Suprapubic skin (tissue), 4 donors: ENCODE measurements around the gene LRCOL1. TPM values are rescaled to one million over a fixed set of nuclear protein-coding genes. Genes with fewer than 3 reads are reported as not detected.

Experiments
- DNase-seq, 2 donors: peaks; one replicate each; pipeline ENCODE4 v3.0.0-alpha.2; 2019; ENCODE audit warnings: low spot score in 2 of 2
- H3K27ac ChIP-seq: fragments of 200-600 bp; sonication (generic); one replicate; pipeline ENCODE4 v1.5.1; 2019
- H3K27me3 ChIP-seq: fragments of 200-600 bp; sonication (generic); one replicate; pipeline ENCODE4 v1.5.1; 2019
- H3K36me3 ChIP-seq: fragments of 200-600 bp; sonication (generic); one replicate; pipeline ENCODE4 v1.5.1; 2019
- H3K4me1 ChIP-seq: fragments of 200-600 bp; sonication (generic); one replicate; pipeline ENCODE4 v1.5.1; 2019
- H3K4me3 ChIP-seq: fragments of 200-600 bp; sonication (generic); one replicate; pipeline ENCODE4 v1.5.1; 2019; ENCODE audit warnings: mild to moderate bottlenecking
- H3K9me3 ChIP-seq: fragments of 200-600 bp; sonication (generic); one replicate; pipeline ENCODE4 v1.5.1; 2019
- CTCF ChIP-seq, 2 donors: fragments of 200-600 bp in 1 of 2; fragments of 450-650 bp in 1 of 2; sonication (generic) in 1 of 2; IDR thresholded peaks; one replicate each; pipeline ENCODE4 v1.5.1; 2016 to 2019; ENCODE audit warnings: antibody characterized with exemption in 2 of 2, mild to moderate bottlenecking in 1 of 2, moderate library complexity in 1 of 2
- EP300 ChIP-seq: sonication (generic); formaldehyde crosslinking; IDR thresholded peaks from one replicate; pipeline ENCODE4 v1.6.1; 2017; ENCODE audit warnings: antibody characterized with exemption
- POLR2A ChIP-seq, 2 donors: fragments of 450-650 bp; IDR thresholded peaks; one replicate each; pipeline ENCODE4 v1.6.1; 2017; ENCODE audit warnings: antibody characterized with exemption in 2 of 2, mild to moderate bottlenecking in 2 of 2, moderate library complexity in 2 of 2
- POLR2AphosphoS5 ChIP-seq, 3 donors: sonication (generic); formaldehyde crosslinking; IDR thresholded peaks; one replicate each; pipeline ENCODE4 v1.6.1; 2017; ENCODE audit warnings: antibody characterized with exemption in 3 of 3
- WGBS: methylation state at CpG from one replicate; pipeline ENCODE4 v1.1.5; 2018; 5-methylcytosine and 5-hydroxymethylcytosine counted together
- total RNA-seq, 4 donors: library from RNA; depleted of rRNA; stranded (reverse); fragments of >200 nt; gene quantifications; one replicate each; pipeline ENCODE4 v1.1.0, GENCODE V29; 2016

The LRCOL1 gene
- total RNA-seq, 4 donors from 2014 or later: not detected

- Histone ChIP-seq H3K36me3 (no peaks in the 10 kb centered on the region), H3K27ac (no peak overlapping the region), H3K4me1 (peaks cover 25% of the 10 kb centered on the region), H3K4me3 (peak overlapping the region; percentile 86), H3K9me3 (no peaks in the 10 kb centered on the region), H3K27me3 (no peaks in the 10 kb centered on the region)
- WGBS: no CpG with 5 or more reads among the region's 36 CpGs
- DNase-seq: no peak
- TF ChIP-seq EP300 (no peak), CTCF (IDR thresholded peaks at IDR 0.05) (no peak), POLR2AphosphoS5 (IDR thresholded peaks at IDR 0.05) (no peak), POLR2A (IDR thresholded peaks at IDR 0.05) (no peak)
These were observed 50.1 kb downstream of the LRCOL1 start for GRCh38 chr12:132560364-132560613.

GRCh38 chr12:132559652-132560363 lies 50.6 kb downstream of the LRCOL1 start:
- Histone ChIP-seq H3K9me3 (no peaks in the 10 kb centered on the region), H3K27ac (no peak overlapping the region), H3K4me3 (peak overlapping the region; percentile 86), H3K36me3 (no peaks in the 10 kb centered on the region), H3K4me1 (peaks cover 25% of the 10 kb centered on the region), H3K27me3 (no peaks in the 10 kb centered on the region)
- WGBS: 80% methylated on average over 1 of the region's 98 CpGs
- DNase-seq: no peak
- TF ChIP-seq POLR2AphosphoS5 (IDR thresholded peaks at IDR 0.05) (no peak), CTCF (IDR thresholded peaks at IDR 0.05) (no peak), EP300 (no peak), POLR2A (IDR thresholded peaks at IDR 0.05) (no peak)

GRCh38 chr12:132558861-132559623 lies 51.3 kb downstream of the LRCOL1 start:
- Histone ChIP-seq H3K27ac (no peak overlapping the region), H3K4me1 (peaks cover 25% of the 10 kb centered on the region), H3K9me3 (no peaks in the 10 kb centered on the region), H3K36me3 (peaks cover 2% of the 10 kb centered on the region), H3K27me3 (no peaks in the 10 kb centered on the region), H3K4me3 (peak overlapping the region; percentile 86)
- 67% methylated on average over 23 of the region's 45 CpGs for WGBS
- no peak for DNase-seq
- TF ChIP-seq POLR2A (IDR thresholded peaks at IDR 0.05) (no peak), CTCF (IDR thresholded peaks at IDR 0.05) (no peak), EP300 (no peak), POLR2AphosphoS5 (IDR thresholded peaks at IDR 0.05) (no peak)

GRCh38 chr12:132558042-132558856 lies 52.1 kb downstream of the LRCOL1 start:
- peaks cover 10% of the 10 kb centered on the region for H3K36me3 ChIP-seq
- no peaks in the 10 kb centered on the region for H3K27me3 ChIP-seq
- no peaks in the 10 kb centered on the region for H3K9me3 ChIP-seq
- no peak overlapping the region for H3K27ac ChIP-seq
- H3K4me1 ChIP-seq: peaks cover 25% of the 10 kb centered on the region
- WGBS: 86% methylated on average over 21 of the region's 35 CpGs
- no peak for DNase-seq
- TF ChIP-seq CTCF (IDR thresholded peaks at IDR 0.05): no peak
- no peak for TF ChIP-seq EP300
- TF ChIP-seq POLR2AphosphoS5 (IDR thresholded peaks at IDR 0.05): no peak
- no peak for TF ChIP-seq POLR2A (IDR thresholded peaks at IDR 0.05)
- H3K4me3 ChIP-seq: no peak overlapping the region
